PC-9 (cell line): ENCODE measurements around the gene SLC35D1.

Experiments used
- EZH2 ChIP-seq: fragments of 200-600 bp; sonication (generic); IDR thresholded peaks from 2 replicates; pipeline ENCODE4 v1.8.0; 2017; ENCODE audit warnings: antibody characterized with exemption, low read depth
- TF ChIP-seq, protein P1 (sequence below): fragments of 200-600 bp; sonication (generic); conservative IDR thresholded peaks from 2 replicates; pipeline ENCODE4 v1.6.1; 2017; ENCODE audit warnings: mixed run types, antibody characterized with exemption, mild to moderate bottlenecking, moderate library complexity

DNA sequence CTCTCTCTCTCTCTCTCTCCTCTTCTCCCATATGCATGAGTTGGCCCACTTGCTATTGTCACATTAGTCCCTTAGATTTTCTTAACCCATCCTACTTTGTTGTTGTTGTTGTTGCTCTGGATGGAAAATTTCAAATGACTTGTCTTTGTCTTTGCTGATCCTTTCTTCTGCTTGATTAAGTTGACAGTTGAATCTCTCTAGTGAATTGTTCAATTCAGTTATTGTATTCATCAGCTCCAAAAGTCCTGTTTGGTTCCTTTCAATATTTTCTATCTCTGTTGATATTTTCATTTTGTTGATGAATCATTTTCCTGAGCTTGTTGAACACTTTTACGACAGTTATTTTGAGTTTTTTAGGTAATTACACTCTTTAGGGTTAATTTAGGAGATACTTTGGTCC is 18.8 kb upstream of the SLC35D1 start:
- TF ChIP-seq, protein P1, sequence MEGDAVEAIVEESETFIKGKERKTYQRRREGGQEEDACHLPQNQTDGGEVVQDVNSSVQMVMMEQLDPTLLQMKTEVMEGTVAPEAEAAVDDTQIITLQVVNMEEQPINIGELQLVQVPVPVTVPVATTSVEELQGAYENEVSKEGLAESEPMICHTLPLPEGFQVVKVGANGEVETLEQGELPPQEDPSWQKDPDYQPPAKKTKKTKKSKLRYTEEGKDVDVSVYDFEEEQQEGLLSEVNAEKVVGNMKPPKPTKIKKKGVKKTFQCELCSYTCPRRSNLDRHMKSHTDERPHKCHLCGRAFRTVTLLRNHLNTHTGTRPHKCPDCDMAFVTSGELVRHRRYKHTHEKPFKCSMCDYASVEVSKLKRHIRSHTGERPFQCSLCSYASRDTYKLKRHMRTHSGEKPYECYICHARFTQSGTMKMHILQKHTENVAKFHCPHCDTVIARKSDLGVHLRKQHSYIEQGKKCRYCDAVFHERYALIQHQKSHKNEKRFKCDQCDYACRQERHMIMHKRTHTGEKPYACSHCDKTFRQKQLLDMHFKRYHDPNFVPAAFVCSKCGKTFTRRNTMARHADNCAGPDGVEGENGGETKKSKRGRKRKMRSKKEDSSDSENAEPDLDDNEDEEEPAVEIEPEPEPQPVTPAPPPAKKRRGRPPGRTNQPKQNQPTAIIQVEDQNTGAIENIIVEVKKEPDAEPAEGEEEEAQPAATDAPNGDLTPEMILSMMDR: no peak
- TF ChIP-seq EZH2: no peak
